ENCODE results near the gene SART1. TPM values are rescaled to one million over a fixed set of nuclear protein-coding genes. Genes with fewer than 3 reads are reported as not detected.

SART1 gene
- total RNA-seq, result 10.8 and 43.3 TPM in 2 replicates

- DNase-seq (ENCODE audit: low read depth), result peak; percentile 93
These were observed at the start of gene SART1 for GRCh38 chr11:65961267-65962140. Gene SART1 (plus strand): TSS chr11:65961734. CDS start chr11:65961781, 47 bp downstream.

- DNase-seq (ENCODE audit: low read depth), result peak; percentile 59
These were observed 48.7 kb upstream of the SART1 start for GRCh38 chr11:65912845-65913244.

DNA sequence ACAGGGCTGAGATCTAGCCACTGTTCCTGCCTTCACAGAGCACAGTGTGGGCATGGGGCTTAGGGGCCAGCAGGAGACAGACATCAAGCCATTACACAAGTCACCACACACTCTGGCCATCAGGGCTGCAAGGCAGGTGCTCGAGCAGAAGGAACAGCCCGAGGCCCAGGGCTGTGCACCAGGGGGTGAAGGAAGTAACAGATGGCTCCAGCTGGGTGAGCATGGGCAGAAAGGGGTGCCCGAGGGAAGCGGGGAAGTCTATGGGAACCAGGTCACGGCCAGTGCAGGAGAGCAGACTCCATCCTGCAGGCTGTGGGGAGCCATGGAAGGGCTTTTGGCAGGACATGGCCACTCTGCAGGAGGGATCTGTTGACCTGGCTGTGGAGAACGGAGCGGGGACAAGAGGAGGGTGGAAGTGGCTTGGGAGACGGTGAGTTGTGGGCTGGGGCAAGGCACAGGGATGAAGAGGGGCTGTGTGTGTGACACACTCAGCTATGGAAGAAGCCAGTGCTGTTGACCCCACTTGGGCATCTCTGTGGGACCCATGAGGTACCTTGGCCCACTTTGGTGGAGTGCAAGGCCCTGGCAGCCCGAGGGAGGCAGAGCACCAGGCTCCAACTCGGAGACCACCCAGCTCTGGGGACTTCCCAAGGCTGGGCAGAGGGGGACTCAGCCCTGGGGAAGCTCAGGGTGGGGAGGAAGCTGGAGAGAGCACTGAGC is 46.3 kb upstream of the SART1 start:
- DNase-seq (ENCODE audit: low read depth), result no peak

DNA sequence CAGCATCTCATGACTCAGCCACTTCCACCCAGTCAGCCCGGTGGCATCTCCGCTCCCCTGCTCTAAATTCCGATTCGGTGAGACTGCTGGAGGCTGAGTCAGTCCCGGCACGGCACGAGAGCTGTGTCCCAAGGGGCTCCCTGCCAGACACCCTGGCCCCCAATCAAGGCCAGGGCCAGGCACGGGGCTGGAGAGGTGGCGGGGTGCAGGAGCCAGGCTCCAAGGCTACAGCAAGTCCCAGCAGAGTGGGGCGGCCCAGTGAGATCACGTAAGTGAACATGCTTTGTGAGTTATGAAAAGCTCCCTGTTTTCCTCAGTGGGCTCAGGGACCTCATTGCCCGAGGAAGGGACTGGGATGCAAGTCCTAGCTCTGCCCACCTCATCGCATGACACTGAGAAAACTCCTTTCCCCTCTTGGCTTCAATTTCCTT is 45.7 kb upstream of the SART1 start:
- DNase-seq (ENCODE audit: low read depth), result peak; percentile 92

DNA sequence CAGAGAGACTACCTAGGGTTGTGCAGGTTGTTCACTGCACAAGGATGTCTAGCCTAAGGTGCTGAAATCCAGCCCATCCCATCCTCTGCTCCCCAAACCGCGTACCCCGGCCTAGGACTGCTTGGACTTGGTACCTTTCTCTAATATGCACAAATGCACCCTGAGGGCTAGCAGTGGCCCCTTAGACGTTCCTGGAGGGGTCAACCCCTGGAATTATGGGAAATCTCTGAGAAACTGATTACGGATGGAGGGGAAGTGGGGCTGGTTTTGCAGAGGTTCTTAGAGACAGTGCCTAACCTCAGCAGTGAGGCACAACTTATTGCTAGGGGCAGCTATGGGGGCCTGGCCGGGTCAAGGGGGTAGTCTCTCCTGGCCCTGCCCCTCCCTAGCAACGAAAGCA is 45.1 kb upstream of the SART1 start:
- no peak for DNase-seq (ENCODE audit: low read depth)

GRCh38 chr11:65917077-65917433 is 44.5 kb upstream of the SART1 start:
- no peak for DNase-seq (ENCODE audit: low read depth)

- DNase-seq (ENCODE audit: low read depth), result no peak
These were observed 43.9 kb upstream of the SART1 start for GRCh38 chr11:65917434-65918210.

GRCh38 chr11:65918211-65919140 is 43.1 kb upstream of the SART1 start, which contains the start of gene C11orf68:
Gene C11orf68 (minus strand): TSS chr11:65919062. CDS start chr11:65919031, 31 bp downstream.
- no peak for DNase-seq (ENCODE audit: low read depth)

- peak; percentile 87 for DNase-seq (ENCODE audit: low read depth)
These were observed 42.4 kb upstream of the SART1 start, which contains the start of gene DRAP1 for GRCh38 chr11:65919141-65919572. Gene DRAP1 (plus strand): TSS chr11:65919426. CDS start chr11:65919502, 76 bp downstream.

GRCh38 chr11:65919573-65920371 is 41.8 kb upstream of the SART1 start:
- DNase-seq (ENCODE audit: low read depth), result no peak

- no peak for DNase-seq (ENCODE audit: low read depth)
These were observed 41.1 kb upstream of the SART1 start for GRCh38 chr11:65920372-65920802.

- DNase-seq (ENCODE audit: low read depth), result no peak
These were observed 40.4 kb upstream of the SART1 start for GRCh38 chr11:65921033-65921555.

DNA sequence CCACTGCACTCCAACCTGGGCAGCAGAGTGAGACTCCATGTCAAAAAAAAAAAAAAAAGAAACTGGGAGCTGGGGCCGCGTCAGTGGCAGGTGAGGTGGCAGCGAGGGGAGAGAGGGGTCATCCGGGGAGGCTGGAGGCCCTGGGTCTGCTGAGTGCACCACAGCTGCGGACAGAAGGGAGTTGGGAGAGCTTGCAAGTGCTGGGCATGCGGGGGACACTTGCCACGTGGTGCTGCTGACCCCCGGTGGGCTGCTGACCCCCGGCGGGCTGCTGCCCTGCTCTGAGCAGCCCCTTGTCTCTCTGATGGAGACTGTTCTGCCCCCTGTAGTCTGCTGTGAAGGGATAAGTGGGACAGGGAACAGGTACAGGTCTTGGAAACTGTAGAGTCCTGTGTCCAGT is 39.7 kb upstream of the SART1 start:
- no peak for DNase-seq (ENCODE audit: low read depth)

DNA sequence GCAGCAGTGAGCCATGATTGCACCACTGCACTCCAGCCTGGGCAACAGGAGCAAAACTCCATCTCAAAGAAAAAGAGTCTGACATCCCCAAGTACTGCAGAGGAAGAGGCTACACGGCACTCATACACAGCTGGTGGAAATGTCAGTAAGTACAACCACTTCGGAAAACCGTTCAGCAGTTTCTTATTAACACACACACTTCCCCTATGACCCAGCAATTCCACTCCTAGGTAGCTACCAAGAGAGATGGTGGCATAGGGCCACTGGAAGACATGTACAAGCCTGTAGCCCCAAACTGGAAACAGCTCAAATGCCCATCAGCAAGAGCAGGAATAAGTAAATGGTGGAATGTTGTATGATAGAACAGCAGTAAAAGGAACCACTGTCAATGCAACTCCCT is 39.0 kb upstream of the SART1 start:
- no peak for DNase-seq (ENCODE audit: low read depth)

DNA sequence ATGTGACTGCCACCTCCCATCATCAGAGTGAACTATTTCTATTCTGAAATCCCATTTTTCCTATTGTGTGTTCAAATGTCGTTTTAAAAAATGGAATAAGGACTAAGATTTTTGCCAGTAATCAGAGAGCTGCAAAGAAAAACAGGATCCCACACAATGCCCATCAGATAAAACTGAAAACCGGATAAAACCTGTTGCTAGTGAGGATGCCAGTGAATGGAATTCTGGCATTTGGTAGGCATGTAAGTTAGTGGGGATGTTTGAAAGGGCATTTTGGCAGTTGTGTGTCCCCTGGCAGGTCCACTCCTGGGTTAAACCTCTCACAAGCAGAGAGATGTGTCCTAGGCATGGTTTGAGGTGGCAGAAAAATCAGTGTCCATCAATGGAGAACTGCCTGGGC is 36.1 kb upstream of the SART1 start:
- no peak for DNase-seq (ENCODE audit: low read depth)

DNA sequence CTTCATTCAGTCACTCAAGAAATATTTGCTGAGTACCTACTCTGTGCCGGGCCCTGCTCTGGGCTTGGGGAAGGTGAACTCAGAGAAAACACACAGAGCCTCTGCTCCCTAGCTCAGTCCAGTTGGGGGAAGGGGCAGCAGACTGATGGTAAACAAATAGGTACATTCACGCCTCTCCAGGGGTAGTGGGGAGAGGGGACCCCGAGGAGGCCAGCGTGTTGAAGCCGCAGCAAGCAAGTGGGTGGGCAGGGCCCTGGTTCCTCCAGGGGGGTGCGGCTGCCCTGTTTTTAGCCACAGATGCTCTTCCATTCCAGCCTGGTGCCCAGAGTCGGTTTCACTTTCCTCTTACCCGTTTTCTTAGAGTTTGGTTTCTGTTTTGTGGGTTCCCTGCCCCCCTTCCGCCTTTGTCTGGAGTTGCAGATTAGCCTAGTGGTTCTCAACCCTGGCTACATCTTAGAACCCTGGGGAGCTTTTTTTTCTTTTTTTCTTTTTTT is 33.6 kb upstream of the SART1 start:
- DNase-seq (ENCODE audit: low read depth), result no peak

DNA sequence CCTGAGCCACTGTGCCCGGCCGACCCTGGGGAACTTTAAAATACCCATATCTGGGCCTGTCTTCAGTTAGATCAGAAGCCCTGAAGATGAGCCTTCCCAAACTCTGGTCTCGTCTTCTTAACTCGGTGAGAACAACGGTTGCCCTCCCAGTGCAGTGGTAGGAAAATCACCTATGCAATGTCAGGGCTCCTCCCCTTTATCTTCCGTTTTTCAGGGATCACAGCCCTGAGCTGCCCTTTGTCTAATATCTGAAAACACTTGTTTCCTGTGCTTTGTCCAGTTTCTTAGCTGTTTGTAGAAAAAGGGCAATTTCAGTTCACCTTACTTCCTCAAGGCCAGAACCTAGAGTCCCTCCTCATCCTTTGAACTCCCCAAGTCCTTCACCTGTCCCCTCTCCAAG is 32.9 kb upstream of the SART1 start:
- DNase-seq (ENCODE audit: low read depth), result no peak

DNA sequence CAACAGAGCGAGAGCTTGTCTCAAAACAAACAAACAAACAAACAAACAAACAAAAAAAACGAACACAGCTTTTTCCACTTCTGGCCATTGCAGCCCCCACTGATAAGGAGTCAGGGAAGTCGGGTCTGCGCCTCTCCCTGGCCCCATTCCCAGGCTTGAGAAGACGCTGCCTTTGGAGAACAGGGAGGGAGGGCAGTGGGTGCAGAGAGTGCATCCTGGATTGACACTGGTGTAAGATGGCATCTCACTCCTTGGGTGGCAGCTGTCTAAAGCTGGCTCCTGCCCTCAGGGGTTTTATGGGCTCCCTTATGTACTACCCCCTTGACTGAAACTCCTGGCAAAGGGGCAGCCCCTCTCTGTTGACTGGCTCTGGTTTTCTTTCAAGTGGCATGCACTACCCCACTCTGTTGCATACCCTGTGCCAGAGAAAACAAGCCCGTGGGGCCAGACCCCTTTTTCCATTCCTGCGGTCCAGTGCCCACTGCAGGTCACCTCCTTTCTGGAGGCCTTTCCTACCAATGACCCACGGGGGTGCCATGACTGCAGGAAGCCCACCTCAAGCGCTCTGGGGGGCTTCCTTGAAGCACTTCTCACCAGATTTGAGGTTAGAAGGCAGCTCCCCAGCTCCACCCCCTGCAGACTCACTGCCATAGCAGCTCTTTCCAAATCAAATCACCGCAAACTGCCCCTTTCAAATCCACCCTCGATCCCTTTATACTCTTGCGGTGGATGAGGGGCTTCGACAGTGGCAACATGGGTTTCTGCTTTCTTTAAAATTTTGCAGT is 29.6 kb upstream of the SART1 start:
- DNase-seq (ENCODE audit: low read depth), result no peak

DNA sequence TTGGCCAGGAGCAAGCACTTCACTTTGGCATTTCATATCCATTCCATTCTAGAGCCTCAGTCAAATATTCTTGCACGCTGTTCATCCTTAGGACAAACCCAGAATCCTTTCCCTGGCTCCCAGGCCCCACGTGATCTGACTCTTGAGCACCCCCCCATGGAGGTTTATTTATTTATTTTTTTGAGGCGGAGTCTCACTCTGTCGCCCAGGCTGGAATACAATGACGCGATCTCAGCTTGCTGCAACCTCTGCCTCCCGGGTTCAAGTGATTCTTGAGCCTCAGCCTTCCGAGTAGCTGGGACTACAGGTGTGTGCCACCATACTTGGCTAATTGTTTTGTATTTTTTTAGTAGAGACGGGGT is 29.0 kb upstream of the SART1 start:
- no peak for DNase-seq (ENCODE audit: low read depth)

Data from renal cortical epithelial cell (primary cell).